KBM-7 (cell line): Measurements from ENCODE around the gene FAM171A2.
"Not testable (repeated sequence)": the region's sequence is repeated elsewhere in the genome, so short reads cannot be mapped to it uniquely, and the experiment has no call there.

Experiments used
- DNase-seq: peaks from one replicate; pipeline ENCODE4 v3.0.0-alpha.2; 2015
- in situ Hi-C: fragments of 300-500 bp; cut with MboI; formaldehyde crosslinking; loops from 2 replicates; pipeline ENCODE4 v1.14.3; 2020; ENCODE audit warnings: low sequenced_read_pairs, low pct_unique_long_range_greater_than_20kb, mixed read lengths

FAM171A2 gene

GRCh38 chr17:44365051-44365450 lies 1.4 kb upstream of the FAM171A2 start:
- DNase-seq, in situ Hi-C loops: not testable (repeated sequence)

- no peak for DNase-seq
- in situ Hi-C loops: no loop called here
Observed at GRCh38 chr17:44362949-44363612, 572 bp downstream of the FAM171A2 start.

DNA sequence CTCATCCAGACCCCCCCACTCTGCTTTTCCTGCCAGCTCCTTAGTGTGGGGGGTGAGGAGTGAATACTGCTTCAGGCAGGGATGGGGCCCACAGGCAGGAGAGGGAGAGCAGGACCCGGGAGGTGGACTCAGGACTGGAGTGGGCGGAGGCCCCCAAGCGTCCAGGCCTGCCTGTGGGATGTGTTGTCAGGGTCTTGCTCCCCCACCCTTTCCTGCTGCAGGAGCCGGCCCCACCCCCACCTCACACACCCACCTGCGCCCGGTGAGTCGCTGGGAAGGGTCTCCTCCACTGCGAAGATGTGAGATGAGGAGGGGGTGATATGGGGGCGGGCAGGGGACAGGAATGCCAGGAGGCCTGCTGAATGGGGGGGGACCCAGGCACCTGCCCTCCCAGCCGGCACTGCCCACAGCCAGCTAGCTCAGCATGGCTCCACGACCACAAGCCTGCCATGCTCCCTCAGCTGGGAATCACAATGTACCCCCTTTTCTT lies 1.1 kb downstream of the FAM171A2 start:
- no peak for DNase-seq
- in situ Hi-C loops: no loop called here

GRCh38 chr17:44361292-44362260 lies 2.1 kb downstream of the FAM171A2 start:
- in situ Hi-C loops: no loop called here
- DNase-seq: no peak

GRCh38 chr17:44360826-44361225 lies 2.8 kb downstream of the FAM171A2 start:
- no peak for DNase-seq
- in situ Hi-C loops: no loop called here

DNA sequence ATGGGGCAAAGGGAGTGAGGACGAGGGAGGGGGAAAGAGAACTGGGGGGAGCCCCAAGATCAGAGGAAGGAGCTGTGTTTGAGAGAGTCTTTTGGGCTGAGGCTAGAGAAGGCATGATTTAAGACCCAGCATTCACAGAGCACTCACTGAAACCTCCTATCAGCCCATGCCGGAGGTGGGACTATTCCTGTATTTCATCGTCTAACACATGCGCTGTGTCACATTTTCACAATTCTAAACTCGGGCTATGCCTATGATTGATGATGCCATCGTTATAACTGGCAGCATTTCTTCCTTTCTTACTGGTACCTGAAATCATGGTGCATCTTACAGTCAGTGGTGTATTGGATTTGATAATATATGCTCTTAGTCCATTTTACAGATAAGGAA lies 3.5 kb downstream of the FAM171A2 start:
- in situ Hi-C loops: no loop called here
- DNase-seq: no peak

DNA sequence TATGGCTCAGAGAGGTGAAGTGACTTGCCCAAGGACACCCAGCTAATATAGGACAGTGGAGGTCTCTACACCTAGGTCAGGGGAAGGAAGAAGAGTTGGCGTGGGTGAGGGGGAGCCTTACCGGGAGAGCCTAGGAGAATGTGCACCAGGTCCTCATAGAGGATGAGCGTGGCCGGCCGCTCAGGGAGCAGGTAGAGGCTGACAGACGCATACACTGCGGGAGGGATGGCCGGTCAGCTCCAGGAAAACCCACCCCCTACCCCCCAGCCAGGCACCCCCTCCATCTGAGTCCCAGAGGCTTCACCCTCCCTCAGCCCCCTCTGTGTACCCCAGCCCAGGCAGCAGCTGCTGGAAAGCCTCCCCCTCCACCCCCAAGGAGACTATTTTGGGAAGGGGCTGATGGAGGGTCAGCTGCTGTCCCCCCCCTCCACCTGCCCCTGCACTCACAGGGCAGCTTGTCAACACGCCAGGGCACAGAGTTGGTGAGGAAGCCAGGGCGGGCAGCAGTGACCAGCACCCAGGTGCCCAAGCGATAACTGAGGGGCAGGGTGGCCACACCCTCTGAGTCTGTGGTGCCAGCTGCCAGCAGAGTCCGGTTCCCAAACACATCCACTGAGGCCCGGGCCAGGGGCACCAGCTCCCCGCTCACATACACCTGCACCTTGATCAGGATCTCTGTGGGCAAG lies 4.1 kb downstream of the FAM171A2 start:
- in situ Hi-C loops: no loop called here
- DNase-seq: no peak

DNA sequence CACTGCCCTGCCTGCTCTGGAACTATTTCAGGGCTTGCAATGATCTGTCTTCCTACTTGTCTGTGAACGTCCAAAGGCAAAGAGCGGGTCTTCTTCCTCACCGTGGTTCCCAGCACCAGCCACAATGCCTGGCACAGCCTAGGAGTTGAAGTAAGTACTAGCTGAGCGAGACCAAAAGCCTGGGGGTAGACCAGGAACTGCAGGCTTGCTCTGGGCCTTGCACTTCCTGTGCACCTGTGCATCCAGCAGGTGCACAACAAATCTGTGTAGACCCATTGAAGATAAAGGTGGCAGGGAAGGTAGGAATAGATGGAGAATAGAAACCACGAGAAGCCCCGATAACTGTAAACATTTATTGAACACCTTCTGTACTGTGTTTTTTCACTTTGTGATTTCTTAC lies 4.6 kb downstream of the FAM171A2 start:
- in situ Hi-C loops: no loop called here
- no peak for DNase-seq

DNA sequence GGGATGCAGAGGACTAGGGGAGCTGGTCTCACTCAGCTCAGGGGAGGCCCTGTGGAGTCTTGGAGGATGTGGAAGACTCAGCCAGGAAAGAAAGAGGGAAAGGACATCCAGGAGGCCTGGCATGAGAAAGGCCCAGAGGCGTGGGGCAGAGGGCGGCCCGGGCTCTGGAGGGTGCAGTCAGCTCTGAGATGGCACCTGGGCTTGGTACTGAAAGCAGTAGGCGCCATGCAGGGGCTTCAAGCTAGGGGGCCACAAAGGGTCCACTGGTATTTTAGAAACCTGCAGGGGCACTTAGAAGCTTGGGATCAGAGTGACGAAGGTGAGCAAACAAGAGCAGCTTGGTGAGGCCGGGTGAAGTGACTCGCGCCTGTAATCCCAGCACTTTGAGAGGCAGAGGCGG lies 5.6 kb downstream of the FAM171A2 start:
- in situ Hi-C loops: no loop called here
- DNase-seq: no peak

GRCh38 chr17:44356241-44356640 lies 7.4 kb downstream of the FAM171A2 start:
- no peak for DNase-seq
- in situ Hi-C loops: no loop called here

GRCh38 chr17:44355642-44356099 lies 8.0 kb downstream of the FAM171A2 start:
- no peak for DNase-seq
- in situ Hi-C loops: no loop called here

DNA sequence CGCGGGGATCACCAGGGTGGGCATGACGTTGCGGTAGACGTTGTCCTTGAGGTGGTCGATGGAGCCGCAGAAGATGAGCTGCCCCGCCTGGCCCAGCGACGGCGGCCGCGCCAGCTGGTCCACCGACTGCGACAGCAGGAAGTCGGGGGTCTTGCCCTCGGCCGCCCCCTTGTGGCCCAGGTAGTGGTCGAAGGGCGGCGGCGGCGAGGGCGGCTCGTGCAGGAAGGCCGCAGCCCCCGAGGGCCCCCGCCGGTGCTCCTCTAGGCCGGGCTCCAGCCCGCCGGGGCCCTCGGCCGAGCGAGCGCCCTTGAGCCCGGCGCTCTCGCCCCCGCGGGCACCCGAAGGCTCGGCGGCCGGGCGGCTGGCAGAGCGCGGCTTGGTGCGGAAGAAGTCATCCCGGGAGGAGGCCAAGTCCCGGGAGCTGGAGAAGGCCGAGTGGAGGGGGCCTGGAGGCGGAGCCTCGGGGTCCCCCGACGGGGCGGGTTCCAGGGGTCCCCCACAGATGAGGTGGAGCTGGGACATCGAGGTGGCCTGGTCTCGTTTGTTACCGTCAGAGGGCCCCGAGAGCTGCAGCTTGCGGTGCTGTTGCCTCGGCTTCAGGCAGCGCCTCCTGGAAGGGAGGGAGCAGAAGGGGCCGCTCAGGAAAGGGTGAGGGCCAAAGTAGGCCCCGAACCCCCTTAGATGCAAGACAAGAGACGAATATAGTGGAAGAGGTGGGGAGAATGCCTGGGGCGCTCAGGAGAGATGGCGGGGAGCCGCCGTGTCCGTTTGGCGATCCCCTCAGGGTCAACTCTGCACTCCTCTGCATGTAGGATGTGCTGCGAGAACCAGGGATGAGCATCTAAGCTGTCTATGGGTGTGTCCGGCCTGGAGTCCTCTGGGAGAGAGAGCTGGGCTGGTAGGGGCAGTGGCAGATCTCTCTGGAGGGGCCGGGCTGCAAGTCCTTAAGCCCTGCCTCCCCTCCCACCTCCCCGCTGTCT lies 8.8 kb downstream of the FAM171A2 start:
- in situ Hi-C loops: no loop called here
- no peak for DNase-seq

DNA sequence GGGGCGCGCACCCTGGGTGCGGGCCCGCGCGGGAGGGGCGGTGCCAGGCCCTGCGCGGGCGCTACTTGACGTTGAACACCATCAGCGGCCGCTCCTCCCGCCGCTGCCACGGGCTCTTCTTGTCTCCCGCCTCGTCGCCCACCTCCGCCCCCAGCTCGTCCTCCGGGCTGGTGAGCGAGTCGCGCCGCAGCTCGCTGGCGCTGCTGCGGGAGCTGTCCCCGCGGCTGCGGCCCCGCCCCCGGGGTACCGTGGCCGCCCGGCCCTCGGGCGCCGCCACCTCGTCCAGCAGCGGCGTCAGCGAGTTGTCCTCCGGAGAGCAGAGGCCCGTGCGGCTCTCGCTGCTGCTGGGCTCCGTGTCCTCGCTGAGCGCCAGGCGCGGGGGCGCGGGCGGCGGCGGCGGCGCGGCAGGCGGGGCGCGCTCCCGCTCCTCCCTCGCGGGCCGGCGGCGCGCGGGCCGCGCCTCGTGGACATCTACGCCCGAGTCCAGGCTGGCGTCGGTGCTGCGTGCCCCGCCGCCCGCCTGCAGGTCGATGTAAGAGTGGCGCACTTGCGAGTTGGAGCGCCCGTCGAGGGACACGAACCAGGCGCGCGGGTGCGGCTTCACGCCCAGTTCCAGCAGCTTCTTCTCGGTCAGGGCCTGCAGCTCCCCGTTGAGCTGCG lies 9.9 kb downstream of the FAM171A2 start:
- DNase-seq: no peak
- in situ Hi-C loops: no loop called here

GRCh38 chr17:44352828-44353671 lies 10.6 kb downstream of the FAM171A2 start:
- in situ Hi-C loops: no loop called here
- no peak for DNase-seq

- in situ Hi-C loops: no loop called here
- no peak for DNase-seq
Observed at GRCh38 chr17:44351961-44352827, 11.5 kb downstream of the FAM171A2 start.

DNA sequence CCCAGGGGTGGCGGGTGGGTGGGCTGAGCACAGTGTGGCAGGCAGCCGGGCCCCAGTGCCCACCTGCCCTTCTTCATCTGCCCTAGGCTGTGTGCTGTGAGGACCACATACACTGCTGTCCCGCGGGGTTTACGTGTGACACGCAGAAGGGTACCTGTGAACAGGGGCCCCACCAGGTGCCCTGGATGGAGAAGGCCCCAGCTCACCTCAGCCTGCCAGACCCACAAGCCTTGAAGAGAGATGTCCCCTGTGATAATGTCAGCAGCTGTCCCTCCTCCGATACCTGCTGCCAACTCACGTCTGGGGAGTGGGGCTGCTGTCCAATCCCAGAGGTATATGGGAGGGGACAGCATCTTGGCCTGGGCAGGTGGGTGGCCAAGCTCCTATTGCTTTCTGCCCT lies 12.2 kb downstream of the FAM171A2 start:
- no peak for DNase-seq
- in situ Hi-C loops: no loop called here
